SU-DHL-6 (cell line): Measurements from ENCODE around the gene SRBD1.

Source experiments
- H2AFZ ChIP-seq: fragments of 200-600 bp; sonication (generic); 2 replicates; pipeline ENCODE4 v1.6.1; 2014; ENCODE audit warnings: low read depth, mild to moderate bottlenecking, moderate library complexity, mixed read lengths, antibody characterized with exemption, low read length; ENCODE audit not compliant: severe bottlenecking
- H3F3A ChIP-seq: fragments of 200-600 bp; shearing (Covaris generic); 2 replicates; pipeline ENCODE4 v1.6.0; 2016; ENCODE audit warnings: antibody characterized with exemption, mild to moderate bottlenecking; ENCODE audit not compliant: insufficient read depth
- H3K27ac ChIP-seq: fragments of 200-600 bp; sonication (generic); 2 replicates; pipeline ENCODE4 v1.5.1; 2016; ENCODE audit warnings: low read depth, mild to moderate bottlenecking, low read length, moderate library complexity, mixed read lengths
- H3K27me3 ChIP-seq: fragments of 200-600 bp; sonication (generic), shearing (Covaris generic); 2 replicates; pipeline ENCODE4 v1.6.0; 2014; ENCODE audit warnings: mild to moderate bottlenecking, low read length
- H3K36me3 ChIP-seq: fragments of 200-600 bp; sonication (generic); 2 replicates; pipeline ENCODE4 v1.6.1; 2014; ENCODE audit warnings: mild to moderate bottlenecking, low read length, mixed read lengths
- H3K4me2 ChIP-seq: fragments of 300-600, 200-600 bp; shearing (Covaris generic), sonication (generic); 2 replicates; pipeline ENCODE4 v1.6.0; 2014; ENCODE audit warnings: low read length, low read depth, mild to moderate bottlenecking; ENCODE audit not compliant: poor library complexity, severe bottlenecking
- H3K4me3 ChIP-seq: fragments of 200-600 bp; sonication (generic); 2 replicates; pipeline ENCODE4 v1.5.1; 2014; ENCODE audit warnings: antibody characterized with exemption, low read length, mild to moderate bottlenecking, mixed read lengths; ENCODE audit not compliant: insufficient read depth, poor library complexity, severe bottlenecking
- H3K79me2 ChIP-seq: fragments of 200-600 bp; sonication (generic); 2 replicates; pipeline ENCODE4 v1.6.1; 2014; ENCODE audit warnings: mild to moderate bottlenecking, low read length, moderate library complexity; ENCODE audit not compliant: insufficient read depth
- H3K9ac ChIP-seq: fragments of 200-600 bp; sonication (generic); 2 replicates; pipeline ENCODE4 v1.7.0; 2014; ENCODE audit warnings: mild to moderate bottlenecking, low read length
- H3K9me2 ChIP-seq: fragments of 200-600 bp; sonication (generic); replicated peaks from 2 replicates; pipeline ENCODE4 v1.6.1; 2014; ENCODE audit warnings: low read length; ENCODE audit not compliant: insufficient read depth
- H3K9me3 ChIP-seq: fragments of 200-600 bp; sonication (generic); 2 replicates; pipeline ENCODE4 v1.6.1; 2014; ENCODE audit warnings: low read length, mixed read lengths; ENCODE audit not compliant: insufficient read depth
- H4K20me1 ChIP-seq: fragments of 200-600 bp; sonication (generic); 2 replicates; pipeline ENCODE4 v1.6.1; 2014; ENCODE audit warnings: low read depth, mild to moderate bottlenecking, antibody characterized with exemption, low read length, moderate library complexity, mixed read lengths
- CTCF ChIP-seq: fragments of 200-600 bp; sonication (generic); IDR thresholded peaks from one replicate; pipeline ENCODE4 v1.5.1; 2017; ENCODE audit warnings: antibody characterized with exemption, mild to moderate bottlenecking, low read length, moderate library complexity; ENCODE audit not compliant: insufficient read depth, poor library complexity, severe bottlenecking
- EZH2phosphoT487 ChIP-seq: fragments of 200-600 bp; sonication (generic), shearing (Covaris generic); conservative IDR thresholded peaks from 2 replicates; pipeline ENCODE4 v1.6.1; 2018; ENCODE audit warnings: mild to moderate bottlenecking, antibody characterized with exemption, low read length, moderate library complexity, mixed read lengths

Gene SRBD1

GRCh38 chr2:45422921-45423320 is 188.1 kb downstream of the SRBD1 start:
- Histone ChIP-seq H3K27ac (no peak overlapping the region), H3K4me3 (no peak overlapping the region), H3K9me2 (no peaks in the 10 kb centered on the region), H3K9me3 (no peaks in the 10 kb centered on the region), H3F3A (no peaks in the 10 kb centered on the region), H3K27me3 (no peaks in the 10 kb centered on the region), H3K4me2 (no peak overlapping the region), H3K79me2 (no peaks in the 10 kb centered on the region), H4K20me1 (no peaks in the 10 kb centered on the region), H3K9ac (no peak overlapping the region), H3K36me3 (no peaks in the 10 kb centered on the region), H2AFZ (no peak overlapping the region)
- TF ChIP-seq EZH2phosphoT487 (no peak), CTCF (no peak)

GRCh38 chr2:45418532-45418931 is 192.5 kb downstream of the SRBD1 start:
- Histone ChIP-seq H3K4me2 (no peak overlapping the region), H3K79me2 (no peaks in the 10 kb centered on the region), H3K9me2 (no peaks in the 10 kb centered on the region), H3K9me3 (no peaks in the 10 kb centered on the region), H4K20me1 (no peaks in the 10 kb centered on the region), H3K4me3 (no peak overlapping the region), H3F3A (no peaks in the 10 kb centered on the region), H3K36me3 (no peaks in the 10 kb centered on the region; the same call in 1 of the 2 replicates), H3K9ac (no peak overlapping the region), H2AFZ (no peak overlapping the region), H3K27ac (no peak overlapping the region), H3K27me3 (no peaks in the 10 kb centered on the region)
- TF ChIP-seq EZH2phosphoT487 (no peak), CTCF (no peak)

GRCh38 chr2:45415534-45416123 is 195.4 kb downstream of the SRBD1 start:
- TF ChIP-seq CTCF, result no peak
- no peak for TF ChIP-seq EZH2phosphoT487
- H3K79me2 ChIP-seq, result no peaks in the 10 kb centered on the region
- no peak overlapping the region for H3K9ac ChIP-seq
- H3K27ac ChIP-seq, result no peak overlapping the region
- H3K4me3 ChIP-seq, result no peak overlapping the region
- H3F3A ChIP-seq, result no peaks in the 10 kb centered on the region
- H4K20me1 ChIP-seq, result no peaks in the 10 kb centered on the region
- H2AFZ ChIP-seq, result no peak overlapping the region
- no peaks in the 10 kb centered on the region for H3K27me3 ChIP-seq
- H3K9me3 ChIP-seq, result no peaks in the 10 kb centered on the region
- peaks cover 8% of the 10 kb centered on the region; the same call in 1 of the 2 replicates for H3K36me3 ChIP-seq
- no peaks in the 10 kb centered on the region for H3K9me2 ChIP-seq
- H3K4me2 ChIP-seq, result no peak overlapping the region
